Measurements from ENCODE around the gene SBF1.
"Not testable (repeated sequence)": the region's sequence is repeated elsewhere in the genome, so short reads cannot be mapped to it uniquely, and the experiment has no call there.

Gene SBF1

DNA sequence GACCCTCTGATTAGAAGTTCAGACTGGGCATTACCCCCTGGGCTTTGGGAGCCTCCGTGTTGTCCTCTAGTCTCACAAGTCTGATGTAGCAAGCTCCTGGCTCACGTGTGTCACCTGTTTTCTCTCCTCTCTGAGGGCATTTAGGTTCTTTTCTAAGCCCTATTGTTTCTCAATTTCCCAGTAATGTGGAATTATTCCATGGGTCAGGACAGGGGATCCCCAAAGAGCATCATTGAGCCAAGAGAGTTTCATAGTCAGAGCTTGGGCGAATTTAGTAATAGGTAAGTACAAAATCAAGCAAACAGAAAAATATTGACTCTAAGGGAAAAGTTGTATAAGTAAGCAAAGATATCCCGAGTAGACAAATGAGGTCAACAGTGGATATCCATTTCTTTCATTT is 74.4 kb downstream of the SBF1 start:
- no peak for DNase-seq (ENCODE audit: low read depth in 2 of 2)

DNA sequence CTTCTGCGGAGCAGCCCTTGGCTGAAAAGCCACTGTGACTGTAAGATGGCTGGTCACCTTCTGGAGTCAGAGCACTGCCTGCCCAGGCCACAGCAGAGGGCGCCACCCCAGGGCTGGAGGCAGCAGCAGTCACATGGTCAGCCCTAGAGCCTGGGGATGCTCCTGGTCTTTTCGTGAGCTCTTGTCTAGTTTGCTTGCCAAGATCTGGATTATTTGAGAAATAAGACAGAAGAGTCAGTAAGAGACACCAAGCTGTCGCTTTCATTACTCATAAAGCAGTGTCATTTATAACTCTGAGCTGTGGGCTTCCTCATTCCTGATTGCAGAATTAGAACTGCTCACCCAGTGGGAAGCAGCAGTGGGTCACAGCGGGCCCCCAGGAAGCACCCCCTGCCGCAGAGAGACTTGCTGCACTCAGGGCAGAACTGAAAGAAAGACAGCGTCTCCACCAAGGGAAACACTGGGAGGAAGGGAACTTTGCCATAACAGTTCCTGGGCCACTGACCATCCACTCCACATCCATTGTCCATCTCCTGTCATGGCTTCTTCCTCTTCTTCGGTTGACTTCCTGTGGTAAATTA is 75.0 kb downstream of the SBF1 start:
- DNase-seq (ENCODE audit: low read depth in 2 of 2), result no peak

DNA sequence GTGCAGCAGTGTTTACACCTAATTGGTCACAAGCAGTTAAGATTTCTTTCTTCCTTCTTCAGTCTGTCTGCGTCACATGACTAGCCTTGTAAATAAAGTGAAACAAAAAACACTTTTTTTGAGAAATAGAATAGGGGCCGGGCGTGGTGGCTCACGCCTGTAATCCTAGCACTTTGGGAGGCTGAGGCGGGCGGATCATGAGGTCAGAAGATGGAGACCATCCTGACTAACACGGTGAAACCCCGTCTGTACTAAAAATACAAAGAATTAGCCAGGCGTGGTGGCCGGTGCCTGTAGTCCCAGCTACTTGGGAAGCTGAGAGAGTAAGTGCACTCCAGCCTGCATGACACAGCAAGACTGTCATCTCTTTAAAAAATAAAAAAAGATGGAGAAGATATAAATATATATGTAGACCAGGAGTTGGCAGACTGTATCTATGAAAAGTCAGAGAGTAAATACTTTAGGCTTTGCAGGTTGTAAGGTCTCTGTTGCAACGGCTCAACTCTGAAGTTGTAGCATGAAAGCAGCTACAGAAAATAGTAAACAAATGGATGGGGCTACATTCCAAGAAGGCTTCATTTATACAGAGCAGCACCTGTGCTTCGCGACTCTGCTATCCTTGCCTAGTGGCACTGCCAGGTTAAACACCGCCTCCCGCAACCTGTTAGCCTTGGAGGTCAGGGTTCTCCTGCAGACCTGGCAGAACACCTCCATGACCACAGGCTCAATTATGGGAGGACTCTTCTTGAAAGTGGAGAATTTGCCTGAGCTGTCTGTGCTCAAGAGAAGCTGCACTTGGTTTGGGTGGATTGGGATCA is 75.8 kb downstream of the SBF1 start:
- DNase-seq (ENCODE audit: low read depth in 2 of 2), result no peak

DNA sequence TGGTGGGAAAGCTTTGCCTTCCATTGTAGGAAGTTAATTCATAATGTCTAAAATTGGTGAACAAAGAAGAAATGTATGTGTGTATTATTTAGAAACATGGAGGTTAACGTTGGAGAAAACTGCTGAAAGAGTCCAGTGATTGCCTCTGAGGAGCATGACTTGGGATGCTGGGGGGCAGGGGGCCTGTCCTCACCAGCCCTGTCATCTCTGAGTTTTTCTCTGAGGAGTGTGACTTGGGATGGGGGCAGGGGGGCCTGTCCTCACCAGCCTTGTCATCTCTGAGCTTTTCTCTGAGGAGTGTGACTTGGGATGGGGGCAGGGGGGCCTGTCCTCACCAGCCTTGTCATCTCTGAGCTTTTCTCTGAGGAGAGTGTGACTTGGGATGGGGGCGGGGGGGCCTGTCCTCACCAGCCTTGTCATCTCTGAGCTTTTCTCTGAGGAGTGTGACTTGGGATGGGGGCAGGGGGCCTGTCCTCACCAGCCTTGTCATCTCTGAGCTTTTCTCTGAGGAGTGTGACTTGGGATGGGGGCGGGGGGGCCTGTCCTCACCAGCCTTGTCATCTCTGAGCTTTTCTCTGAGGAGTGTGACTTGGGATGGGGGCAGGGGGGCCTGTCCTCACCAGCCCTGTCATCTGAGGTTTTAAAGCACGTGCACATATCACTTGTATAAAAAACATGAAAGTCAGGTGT is 77.3 kb downstream of the SBF1 start:
- not testable (repeated sequence) for DNase-seq (ENCODE audit: low read depth in 2 of 2)

DNA sequence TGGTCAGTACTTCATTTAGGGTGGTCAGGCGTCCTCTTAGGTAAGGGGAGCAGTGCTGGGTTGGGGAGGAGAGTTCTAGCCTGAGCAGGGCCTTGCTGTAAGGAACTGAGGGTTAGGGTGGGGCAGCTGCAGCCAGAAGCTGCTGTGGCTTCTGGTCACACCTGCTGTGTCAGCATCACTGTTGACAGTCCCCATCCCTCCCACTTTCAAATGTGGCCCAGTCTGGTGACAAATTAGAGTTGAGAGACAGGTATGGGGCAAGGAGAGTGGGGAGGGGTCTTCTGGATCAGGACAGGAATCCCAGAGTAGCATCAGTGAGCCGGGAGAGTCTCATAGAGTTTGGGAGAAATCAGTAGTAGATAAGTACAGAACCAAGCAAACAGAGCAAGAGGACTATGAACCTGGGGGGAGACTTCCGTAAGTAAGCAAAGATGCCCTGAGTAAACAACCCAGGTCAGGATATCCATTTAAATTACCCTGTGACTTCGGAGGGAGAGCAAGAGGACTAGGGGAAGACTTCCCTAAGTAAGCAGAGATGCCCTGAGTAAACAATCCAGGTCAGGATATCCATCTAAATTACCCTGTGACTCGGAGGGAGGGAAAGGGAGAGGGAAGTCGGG is 78.0 kb downstream of the SBF1 start:
- DNase-seq (ENCODE audit: low read depth in 2 of 2), result no peak
